ENCODE results near the gene SMO. TPM values are rescaled to one million over a fixed set of nuclear protein-coding genes. Genes with fewer than 3 reads are reported as not detected.

Gene SMO
- total RNA-seq, 1 donor from 2014 or later = 22.1 TPM

- H3K4me1 ChIP-seq = peaks cover 14% of the 10 kb centered on the region
- no peak for DNase-seq (ENCODE audit: extremely low spot score in 2 of 2)
- H3K9me3 ChIP-seq = no peaks in the 10 kb centered on the region
- H3K4me3 ChIP-seq = no peak overlapping the region
- no peaks in the 10 kb centered on the region for H3K27me3 ChIP-seq
- no peak overlapping the region for H3K27ac ChIP-seq
- intact Hi-C loops (cut with DNase I) = no loop called here
- no peak for TF ChIP-seq POLR2A (IDR thresholded peaks at IDR 0.05)
- no peak for TF ChIP-seq POLR2AphosphoS5 (IDR thresholded peaks at IDR 0.05; ENCODE audit: insufficient read depth in 1 of 2, low read depth in 1 of 2)
- TF ChIP-seq CTCF (IDR thresholded peaks at IDR 0.05) = no peak
- H3K36me3 ChIP-seq = no peaks in the 10 kb centered on the region
Observed at GRCh38 chr7:129231666-129232065, 43.2 kb downstream of the SMO start.

DNA sequence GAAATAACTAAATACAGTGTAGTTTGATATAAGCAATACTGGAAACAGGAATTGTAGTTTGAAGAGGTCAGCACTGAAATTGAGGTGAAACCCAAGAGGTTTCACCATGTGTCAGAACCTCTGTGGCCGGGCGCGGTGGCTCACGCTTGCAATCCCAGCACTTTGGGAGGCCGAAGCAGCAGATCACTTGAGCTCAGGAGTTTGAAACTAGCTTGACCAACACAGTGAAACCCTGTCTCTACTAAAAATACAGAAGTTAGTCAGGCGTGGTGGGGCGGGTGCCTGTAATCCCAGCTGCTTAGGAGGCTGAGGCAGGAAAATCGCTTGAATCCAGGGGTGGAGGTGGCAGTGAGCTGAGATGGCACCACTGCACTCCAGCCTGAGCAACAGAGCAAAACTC lies 50.1 kb downstream of the SMO start:
- TF ChIP-seq POLR2A (IDR thresholded peaks at IDR 0.05) (no peak), CTCF (IDR thresholded peaks at IDR 0.05) (no peak), POLR2AphosphoS5 (IDR thresholded peaks at IDR 0.05; ENCODE audit: insufficient read depth in 1 of 2, low read depth in 1 of 2) (no peak)
- Histone ChIP-seq H3K4me3 (no peak overlapping the region), H3K9me3 (no peaks in the 10 kb centered on the region), H3K4me1 (no peaks in the 10 kb centered on the region), H3K27ac (no peak overlapping the region), H3K36me3 (no peaks in the 10 kb centered on the region), H3K27me3 (no peaks in the 10 kb centered on the region)
- DNase-seq (ENCODE audit: extremely low spot score in 2 of 2) = no peak
- intact Hi-C loops (cut with DNase I) = no loop called here

DNA sequence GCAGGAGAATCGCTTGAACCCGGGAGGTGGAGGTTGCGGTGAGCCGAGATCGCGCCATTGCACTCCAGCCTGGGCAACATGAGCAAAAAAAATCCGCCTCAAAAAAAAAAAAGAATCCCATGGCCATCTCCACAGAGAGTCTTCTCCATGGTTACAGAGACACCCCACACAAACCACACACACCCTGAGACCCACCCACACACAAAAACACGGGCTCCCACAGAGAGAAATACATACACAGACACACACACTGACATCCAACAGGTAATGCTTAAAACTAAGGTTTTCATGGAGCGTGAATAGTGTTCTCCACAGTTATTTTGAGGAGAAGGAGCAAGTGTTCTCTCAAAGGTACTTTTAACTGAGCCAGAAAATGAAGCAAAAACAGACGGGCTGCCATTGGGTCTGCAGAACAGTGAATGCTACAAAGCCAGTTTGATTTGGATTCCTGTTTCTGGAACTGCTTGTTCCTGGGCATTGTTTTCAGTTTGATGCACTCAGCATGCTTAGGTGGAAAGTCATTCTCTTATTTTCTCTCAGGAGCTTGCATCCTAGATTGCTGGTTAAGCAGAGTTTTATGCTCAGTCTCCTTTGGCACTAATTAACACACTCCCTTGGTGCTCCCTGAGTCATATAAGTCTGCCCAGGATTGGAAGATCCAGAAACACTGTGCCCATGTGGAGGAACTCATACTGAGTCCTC lies 51.8 kb downstream of the SMO start:
- DNase-seq (ENCODE audit: extremely low spot score in 2 of 2) = no peak
- intact Hi-C loops (cut with DNase I) = no loop called here
- H3K36me3 ChIP-seq = no peaks in the 10 kb centered on the region
- H3K4me3 ChIP-seq = no peak overlapping the region
- H3K9me3 ChIP-seq = no peaks in the 10 kb centered on the region
- H3K27me3 ChIP-seq = no peaks in the 10 kb centered on the region
- H3K27ac ChIP-seq = no peak overlapping the region
- no peaks in the 10 kb centered on the region for H3K4me1 ChIP-seq
- TF ChIP-seq POLR2AphosphoS5 (IDR thresholded peaks at IDR 0.05; ENCODE audit: insufficient read depth in 1 of 2, low read depth in 1 of 2) (no peak), CTCF (IDR thresholded peaks at IDR 0.05) (no peak), POLR2A (IDR thresholded peaks at IDR 0.05) (no peak)

GRCh38 chr7:129244220-129244619 lies 55.8 kb downstream of the SMO start:
- intact Hi-C loops (cut with DNase I) = no loop called here
- H3K27me3 ChIP-seq = no peaks in the 10 kb centered on the region
- TF ChIP-seq CTCF (IDR thresholded peaks at IDR 0.05) = no peak
- no peak for TF ChIP-seq POLR2A (IDR thresholded peaks at IDR 0.05)
- no peak for TF ChIP-seq POLR2AphosphoS5 (IDR thresholded peaks at IDR 0.05; ENCODE audit: insufficient read depth in 1 of 2, low read depth in 1 of 2)
- no peaks in the 10 kb centered on the region for H3K9me3 ChIP-seq
- H3K4me3 ChIP-seq = no peak overlapping the region
- no peaks in the 10 kb centered on the region for H3K36me3 ChIP-seq
- no peak overlapping the region for H3K27ac ChIP-seq
- no peaks in the 10 kb centered on the region for H3K4me1 ChIP-seq
- no peak for DNase-seq (ENCODE audit: extremely low spot score in 2 of 2)

DNA sequence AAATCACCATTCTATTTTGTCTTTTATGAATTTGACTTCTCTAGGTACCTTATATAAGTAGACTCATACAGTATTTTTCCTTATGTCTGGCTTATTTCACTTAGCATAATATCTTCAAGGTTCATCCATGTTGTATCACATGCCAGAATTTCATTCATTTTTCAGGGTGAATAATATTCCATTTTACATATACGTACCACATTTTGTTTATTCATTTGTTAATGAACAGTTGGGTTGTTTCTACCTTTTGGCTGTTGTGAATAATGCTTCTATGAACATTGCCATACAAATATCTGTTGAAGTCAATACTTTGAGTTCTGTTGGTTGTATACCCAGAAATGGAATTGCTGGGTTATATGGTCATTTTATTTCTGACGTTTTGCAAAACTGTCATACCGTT lies 57.1 kb downstream of the SMO start:
- Histone ChIP-seq H3K36me3 (no peaks in the 10 kb centered on the region), H3K4me1 (no peaks in the 10 kb centered on the region), H3K27ac (no peak overlapping the region), H3K9me3 (no peaks in the 10 kb centered on the region), H3K27me3 (no peaks in the 10 kb centered on the region), H3K4me3 (no peak overlapping the region)
- intact Hi-C loops (cut with DNase I) = no loop called here
- DNase-seq (ENCODE audit: extremely low spot score in 2 of 2) = no peak
- TF ChIP-seq POLR2A (IDR thresholded peaks at IDR 0.05) (no peak), CTCF (IDR thresholded peaks at IDR 0.05) (no peak), POLR2AphosphoS5 (IDR thresholded peaks at IDR 0.05; ENCODE audit: insufficient read depth in 1 of 2, low read depth in 1 of 2) (no peak)

Data from vagina (tissue), 2 donors.